GM23338 (cell line): ENCODE data around the gene CBX8. TPM values are rescaled to one million over a fixed set of nuclear protein-coding genes. Genes with fewer than 3 reads are reported as not detected.

Source experiments
- ATAC-seq: fragments of 200-7000 bp; cut with Tn5 transposase; 3 replicates; pipeline ENCODE4 v1.9.1; 2020
- DNase-seq: peaks from one replicate; pipeline ENCODE4 v3.0.0-alpha.2; 2015; ENCODE audit warnings: low spot score
- H2AFZ ChIP-seq: fragments of 200-600 bp; sonication (generic); 2 replicates; pipeline ENCODE4 v1.8.0; 2016; ENCODE audit warnings: antibody characterized with exemption, mild to moderate bottlenecking, moderate library complexity
- H3F3A ChIP-seq: fragments of 200-600 bp; sonication (generic); replicated peaks from 2 replicates; pipeline ENCODE4 v1.8.0; 2017; ENCODE audit warnings: antibody characterized with exemption, mixed run types, low read depth
- H3K27ac ChIP-seq: fragments of 200-600 bp; sonication (generic); 2 replicates; pipeline ENCODE4 v1.6.1; 2016; ENCODE audit warnings: low read depth
- H3K27me3 ChIP-seq: fragments of 200-600 bp; sonication (generic); 2 replicates; pipeline ENCODE4 v1.8.0; 2016; ENCODE audit warnings: mild to moderate bottlenecking, mixed run types, moderate library complexity; ENCODE audit not compliant: insufficient read depth
- H3K36me3 ChIP-seq: fragments of 200-600 bp; sonication (generic); 2 replicates; pipeline ENCODE4 v1.8.0; 2016; ENCODE audit warnings: mild to moderate bottlenecking; ENCODE audit not compliant: insufficient read depth
- H3K4me1 ChIP-seq: fragments of 200-600 bp; sonication (generic); 2 replicates; pipeline ENCODE4 v1.8.0; 2016; ENCODE audit warnings: mild to moderate bottlenecking, moderate library complexity; ENCODE audit not compliant: insufficient read depth
- H3K4me2 ChIP-seq: fragments of 200-600 bp; sonication (generic); 2 replicates; pipeline ENCODE4 v1.7.1; 2017; ENCODE audit warnings: mixed run types
- H3K4me3 ChIP-seq: fragments of 200-600 bp; sonication (generic); 2 replicates; pipeline ENCODE4 v1.6.1; 2016; ENCODE audit warnings: mixed run types
- H3K79me2 ChIP-seq: fragments of 200-600 bp; sonication (generic); replicated peaks from 2 replicates; pipeline ENCODE4 v1.8.0; 2017; ENCODE audit warnings: mild to moderate bottlenecking; ENCODE audit not compliant: insufficient read depth
- H3K9me2 ChIP-seq: fragments of 200-600 bp; sonication (generic); 2 replicates; pipeline ENCODE4 v1.8.0; 2017; ENCODE audit not compliant: insufficient read depth
- H4K20me1 ChIP-seq: fragments of 200-600 bp; sonication (generic); replicated peaks from 2 replicates; pipeline ENCODE4 v1.8.0; 2017; ENCODE audit warnings: mild to moderate bottlenecking; ENCODE audit not compliant: insufficient read depth
- H3K27ac Mint-ChIP-seq: 2 replicates; pipeline ENCODE4 v1.8.0; 2020; ENCODE audit warnings: inconsistent platforms, mild to moderate bottlenecking, moderate library complexity, mixed read lengths
- H3K27me3 Mint-ChIP-seq: 3 replicates; pipeline ENCODE4 v1.8.0; 2022; ENCODE audit warnings: low read depth, mild to moderate bottlenecking, moderate library complexity, mixed read lengths, inconsistent platforms; ENCODE audit not compliant: insufficient read depth, poor library complexity
- H3K36me3 Mint-ChIP-seq: 3 replicates; pipeline ENCODE4 v1.8.0; 2021; ENCODE audit warnings: low read depth, mild to moderate bottlenecking, inconsistent platforms, moderate library complexity, mixed read lengths
- H3K4me1 Mint-ChIP-seq: 3 replicates; pipeline ENCODE4 v1.8.0; 2020; ENCODE audit warnings: mild to moderate bottlenecking, inconsistent platforms, mixed read lengths
- H3K4me3 Mint-ChIP-seq: 3 replicates; pipeline ENCODE4 v1.8.0; 2021; ENCODE audit warnings: moderate library complexity, mild to moderate bottlenecking, inconsistent platforms, mixed read lengths
- H3K9me3 Mint-ChIP-seq: 3 replicates; pipeline ENCODE4 v1.8.0; 2020; ENCODE audit warnings: moderate library complexity, mild to moderate bottlenecking, inconsistent platforms, mixed read lengths
- CREB1 ChIP-seq: fragments of 250-450 bp; sonication (Bioruptor Pico); IDR thresholded peaks from 2 replicates; pipeline ENCODE4 v1.5.0; 2020; ENCODE audit warnings: low read depth, mild to moderate bottlenecking, moderate library complexity
- EZH2 ChIP-seq: fragments of 200-600 bp; sonication (generic); IDR thresholded peaks from one replicate; pipeline ENCODE4 v1.8.0; 2017; ENCODE audit warnings: antibody characterized with exemption, mild to moderate bottlenecking, low read depth; ENCODE audit not compliant: unreplicated experiment
- EZH2phosphoT487 ChIP-seq: fragments of 200-600 bp; sonication (generic); IDR thresholded peaks from one replicate; pipeline ENCODE4 v1.8.1; 2018; ENCODE audit warnings: antibody characterized with exemption; ENCODE audit not compliant: unreplicated experiment
- NANOG ChIP-seq: IDR thresholded peaks from 2 replicates; pipeline ENCODE4 v1.6.1; 2016; ENCODE audit warnings: antibody characterized with exemption, borderline replicate concordance
- POLR2AphosphoS5 ChIP-seq: IDR thresholded peaks from 2 replicates; pipeline ENCODE4 v1.6.1; 2016; ENCODE audit warnings: antibody characterized with exemption, low read depth
- STAT1 ChIP-seq: IDR thresholded peaks from one replicate; pipeline ENCODE4 v1.6.1; 2016; ENCODE audit warnings: antibody characterized with exemption; ENCODE audit not compliant: unreplicated experiment
- polyA plus RNA-seq: library from polyadenylated mRNA; unstranded; fragments of >200 nt; fragmentation: Nextera tagmentation; extraction: Ambion mirVana; gene quantifications from 2 replicates; pipeline ENCODE4 v1.2.1, GENCODE V29; 2016
- total RNA-seq: library from RNA; depleted of rRNA; stranded (reverse); fragments of >200 nt; shearing (Covaris generic); gene quantifications from 2 replicates; pipeline ENCODE4 v1.2.3, GENCODE V29; 2014
- TF ChIP-seq, protein P1 (sequence below): IDR thresholded peaks from one replicate; pipeline ENCODE4 v1.6.1; 2018; ENCODE audit warnings: antibody characterized with exemption; ENCODE audit not compliant: unreplicated experiment

The CBX8 gene
- total and polyA plus RNA-seq, 2 experiments from 2014 or later, result 1.0 to 1.3 TPM

DNA sequence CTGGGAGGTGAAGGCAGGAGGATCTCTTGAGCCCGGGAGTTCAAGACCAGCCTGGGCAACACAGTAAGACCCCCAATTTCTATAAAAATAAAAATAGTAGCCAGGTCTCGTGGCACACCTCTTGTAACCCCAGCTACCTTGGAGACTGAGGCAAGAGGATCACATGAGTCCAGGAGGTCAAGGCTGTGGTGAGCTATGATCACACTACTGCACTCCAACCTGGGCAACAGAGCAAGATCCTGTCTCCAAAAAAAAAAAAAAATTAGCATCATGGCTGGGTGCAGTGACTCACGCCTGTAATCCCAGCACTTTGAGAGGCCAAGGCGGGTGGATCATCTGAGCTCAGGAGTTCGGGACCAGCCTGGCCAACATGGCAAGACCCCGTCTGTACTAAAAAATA is 25.6 kb downstream of the CBX8 start:
- Histone ChIP-seq H4K20me1 (no peaks in the 10 kb centered on the region), H3F3A (peaks cover 11% of the 10 kb centered on the region; the same call in 1 of the 2 replicates), H3K9me2 (no peaks in the 10 kb centered on the region), H3K4me1 (peaks cover 7% of the 10 kb centered on the region), H3K27me3 (peaks cover 12% of the 10 kb centered on the region), H3K36me3 (no peaks in the 10 kb centered on the region), H2AFZ (no peak overlapping the region), H3K79me2 (no peaks in the 10 kb centered on the region), H3K27ac (no peak overlapping the region), H3K4me2 (no peak overlapping the region), H3K4me3 (no peak overlapping the region)
- H3K27me3 Mint-ChIP-seq, result peaks cover 12% of the 10 kb centered on the region
- H3K9me3 Mint-ChIP-seq, result no peaks in the 10 kb centered on the region; the same call in 2 of the 3 replicates
- H3K4me3 Mint-ChIP-seq, result no peak overlapping the region
- H3K36me3 Mint-ChIP-seq, result no peaks in the 10 kb centered on the region
- no peak overlapping the region for H3K27ac Mint-ChIP-seq
- DNase-seq (no peak), ATAC-seq (no peak)
- TF ChIP-seq EZH2, result no peak
- TF ChIP-seq POLR2AphosphoS5, result no peak
- no peak for TF ChIP-seq STAT1
- TF ChIP-seq EZH2phosphoT487, result no peak
- TF ChIP-seq, protein P1, sequence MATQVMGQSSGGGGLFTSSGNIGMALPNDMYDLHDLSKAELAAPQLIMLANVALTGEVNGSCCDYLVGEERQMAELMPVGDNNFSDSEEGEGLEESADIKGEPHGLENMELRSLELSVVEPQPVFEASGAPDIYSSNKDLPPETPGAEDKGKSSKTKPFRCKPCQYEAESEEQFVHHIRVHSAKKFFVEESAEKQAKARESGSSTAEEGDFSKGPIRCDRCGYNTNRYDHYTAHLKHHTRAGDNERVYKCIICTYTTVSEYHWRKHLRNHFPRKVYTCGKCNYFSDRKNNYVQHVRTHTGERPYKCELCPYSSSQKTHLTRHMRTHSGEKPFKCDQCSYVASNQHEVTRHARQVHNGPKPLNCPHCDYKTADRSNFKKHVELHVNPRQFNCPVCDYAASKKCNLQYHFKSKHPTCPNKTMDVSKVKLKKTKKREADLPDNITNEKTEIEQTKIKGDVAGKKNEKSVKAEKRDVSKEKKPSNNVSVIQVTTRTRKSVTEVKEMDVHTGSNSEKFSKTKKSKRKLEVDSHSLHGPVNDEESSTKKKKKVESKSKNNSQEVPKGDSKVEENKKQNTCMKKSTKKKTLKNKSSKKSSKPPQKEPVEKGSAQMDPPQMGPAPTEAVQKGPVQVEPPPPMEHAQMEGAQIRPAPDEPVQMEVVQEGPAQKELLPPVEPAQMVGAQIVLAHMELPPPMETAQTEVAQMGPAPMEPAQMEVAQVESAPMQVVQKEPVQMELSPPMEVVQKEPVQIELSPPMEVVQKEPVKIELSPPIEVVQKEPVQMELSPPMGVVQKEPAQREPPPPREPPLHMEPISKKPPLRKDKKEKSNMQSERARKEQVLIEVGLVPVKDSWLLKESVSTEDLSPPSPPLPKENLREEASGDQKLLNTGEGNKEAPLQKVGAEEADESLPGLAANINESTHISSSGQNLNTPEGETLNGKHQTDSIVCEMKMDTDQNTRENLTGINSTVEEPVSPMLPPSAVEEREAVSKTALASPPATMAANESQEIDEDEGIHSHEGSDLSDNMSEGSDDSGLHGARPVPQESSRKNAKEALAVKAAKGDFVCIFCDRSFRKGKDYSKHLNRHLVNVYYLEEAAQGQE, result no peak
- TF ChIP-seq CREB1 (CRISPR knock-in tag), result no peak
- no peak for TF ChIP-seq NANOG
- peaks cover 12% of the 10 kb centered on the region for H3K4me1 Mint-ChIP-seq

DNA sequence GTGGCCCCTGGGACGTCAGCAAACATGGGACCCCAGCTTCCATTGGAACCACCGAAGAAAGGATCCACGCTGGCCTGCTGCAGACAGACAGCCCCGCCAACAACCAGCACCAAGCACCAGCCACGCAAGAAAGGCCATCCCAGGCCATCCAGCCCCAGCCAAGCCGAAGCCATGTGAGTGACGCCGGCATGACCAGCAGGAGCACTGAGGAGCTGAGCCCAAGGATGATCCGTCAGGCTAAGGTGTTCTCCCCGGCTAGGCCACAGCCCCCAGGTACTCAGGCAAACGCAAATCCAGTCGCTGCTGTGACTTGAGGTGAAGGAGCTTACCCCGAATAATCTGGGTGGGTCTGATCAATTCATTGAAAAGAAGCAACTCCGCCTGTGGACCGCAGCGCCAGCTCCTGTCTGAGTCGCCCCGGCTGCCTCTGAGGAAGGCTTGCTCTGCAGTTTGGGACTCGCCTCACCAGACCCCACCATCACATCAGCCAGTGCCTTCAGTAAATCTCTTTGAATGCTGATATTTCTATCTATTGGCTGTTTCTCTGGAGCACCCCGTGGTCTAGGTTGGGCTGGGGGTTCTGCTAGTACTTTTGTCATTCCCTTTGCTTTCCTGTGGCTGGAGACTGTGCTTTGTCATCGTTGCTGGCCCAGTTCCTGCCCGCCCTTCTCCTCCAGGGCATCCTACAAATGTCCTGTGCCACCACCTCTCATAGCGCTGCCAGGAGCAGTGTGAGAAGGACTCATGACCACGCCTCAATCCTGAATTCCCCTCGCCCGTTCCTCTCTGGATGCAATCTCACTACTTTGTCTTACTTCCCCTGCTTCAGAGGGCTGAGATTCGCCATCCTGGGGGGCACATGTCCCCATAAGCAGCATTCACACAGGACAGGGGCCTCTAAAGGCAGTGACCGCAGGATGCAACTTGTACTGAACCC is 27.0 kb downstream of the CBX8 start:
- DNase-seq, result no peak
- Mint-ChIP-seq H3K27me3 (peaks cover 8% of the 10 kb centered on the region), H3K36me3 (no peaks in the 10 kb centered on the region), H3K4me1 (peaks cover 2% of the 10 kb centered on the region), H3K4me3 (no peak overlapping the region; the same call in 2 of the 3 replicates), H3K27ac (no peak overlapping the region), H3K9me3 (no peaks in the 10 kb centered on the region; the same call in 2 of the 3 replicates)
- Histone ChIP-seq H3K4me2 (no peak overlapping the region), H2AFZ (no peak overlapping the region), H3K9me2 (no peaks in the 10 kb centered on the region), H4K20me1 (no peaks in the 10 kb centered on the region), H3K27me3 (no peaks in the 10 kb centered on the region), H3K4me1 (no peaks in the 10 kb centered on the region; the same call in 1 of the 2 replicates), H3K36me3 (no peaks in the 10 kb centered on the region), H3K27ac (no peak overlapping the region), H3F3A (peaks cover 6% of the 10 kb centered on the region; the same call in 1 of the 2 replicates), H3K79me2 (no peaks in the 10 kb centered on the region), H3K4me3 (no peak overlapping the region)
- peak; percentile 49 for ATAC-seq
- TF ChIP-seq, protein P1, result no peak
- TF ChIP-seq NANOG, result no peak
